NCI-H2081 (cell line): Measurements from ENCODE around the gene CASP1.

Source experiments
- DNase-seq, 2 experiments: peaks; one replicate each; lab custom pipeline; 2025; lab: John Stamatoyannopoulos, UW

The CASP1 gene

GRCh38 chr11:104984808-104985207 is 50.1 kb downstream of the CASP1 start:
- DNase-seq, result no peak

GRCh38 chr11:104979839-104980238 is 55.1 kb downstream of the CASP1 start:
- no peak for DNase-seq
